HepG2 (cell line): ENCODE measurements around the gene PEAK3. TPM values are rescaled to one million over a fixed set of nuclear protein-coding genes. Genes with fewer than 3 reads are reported as not detected.

Experiments
- ATAC-seq: fragments of 200-7000 bp; cut with Tn5 transposase; 3 replicates; pipeline ENCODE4 v1.9.1; 2020; ENCODE audit warnings: mild to moderate bottlenecking, moderate library complexity
- BruUV-seq: library from RNA; stranded (reverse); fragments of 400-500 nt; replicated peaks from 2 replicates; lab custom pipeline; 2021; lab: Mats Ljungman, UMichigan
- CTCF ChIA-PET: fragments of 300-600 bp; formaldehyde crosslinking; extraction: SDS; loops from one replicate; lab custom pipeline; 2021; ENCODE audit warnings: low total read pairs, inconsistent platforms, low intra/inter-chr PET ratio; lab: Yijun Ruan, JAX
- POLR2A ChIA-PET: fragments of 350-600 bp; sonication (Branson Sonifier 250); formaldehyde crosslinking; loops from one replicate; lab custom pipeline; 2020; ENCODE audit warnings: antibody characterized with exemption, inconsistent platforms; lab: Yijun Ruan, JAX
- DNase-seq: peaks from one replicate; pipeline ENCODE4 v3.0.0-alpha.2; 2015; ENCODE audit warnings: low spot score
- FAIRE-seq: peaks from 3 replicates; lab custom pipeline; 2011; peaks lifted over from hg19 to GRCh38; lab: Jason Lieb, UNC
- H2AFZ ChIP-seq: one replicate; pipeline ENCODE4 v1.6.1; 2011; ENCODE audit warnings: low read length, inconsistent platforms
- H3K27ac ChIP-seq: fragments of 300-600 bp; 3 replicates; pipeline ENCODE4 v1.8.0; 2011; ENCODE audit warnings: mixed run types, mild to moderate bottlenecking, mixed read lengths, low read length, inconsistent platforms; ENCODE audit not compliant: insufficient read depth; ENCODE audit errors: extremely low read length
- H3K27me3 ChIP-seq, 2 experiments: fragments of 200-600 bp in 1 of 2; 2 replicates in 1 of 2; 3 replicates in 1 of 2; pipeline versions ENCODE4 v1.6.0 to v1.8.0; 2011; ENCODE audit warnings: low read length in 2 of 2, mild to moderate bottlenecking in 2 of 2, moderate library complexity in 2 of 2, inconsistent platforms in 1 of 2; ENCODE audit not compliant: insufficient read depth in 2 of 2, control insufficient read depth in 1 of 2
- H3K36me3 ChIP-seq, 2 experiments: fragments of 200-600 bp in 1 of 2; replicated peaks in 1 of 2; 2 replicates in 1 of 2; 3 replicates in 1 of 2; pipeline versions ENCODE4 v1.5.1 to v1.8.0; 2011; ENCODE audit warnings: low read length in 2 of 2, inconsistent platforms in 1 of 2; ENCODE audit not compliant: insufficient read depth in 2 of 2, control insufficient read depth in 1 of 2
- H3K4me1 ChIP-seq: 2 replicates; pipeline ENCODE4 v1.5.1; 2012; ENCODE audit warnings: low read length, inconsistent platforms; ENCODE audit not compliant: insufficient read depth
- H3K4me2 ChIP-seq: 2 replicates; pipeline ENCODE4 v1.6.0; 2011; ENCODE audit warnings: low read depth, low read length, inconsistent platforms
- H3K4me3 ChIP-seq, 3 experiments: fragments of 200-600 bp in 1 of 3; sonication (generic), shearing (Covaris generic) in 1 of 3; replicated peaks in 1 of 3; 2 replicates each; pipeline ENCODE4 v1.5.1; 2011 to 2016; ENCODE audit warnings: low read length in 3 of 3, inconsistent platforms in 2 of 3, low read depth in 2 of 3, mild to moderate bottlenecking in 2 of 3, control low read depth in 1 of 3, mixed read lengths in 1 of 3; ENCODE audit not compliant: insufficient read depth in 1 of 3
- H3K79me2 ChIP-seq: one replicate; pipeline ENCODE4 v1.6.1; 2011; ENCODE audit warnings: low read length, inconsistent platforms; ENCODE audit not compliant: insufficient read depth
- H3K9ac ChIP-seq: 2 replicates; pipeline ENCODE4 v1.6.0; 2011; ENCODE audit warnings: mild to moderate bottlenecking, low read depth, low read length, inconsistent platforms; ENCODE audit not compliant: insufficient read depth
- H3K9me3 ChIP-seq: 2 replicates; pipeline ENCODE4 v1.5.1; 2012; ENCODE audit warnings: mild to moderate bottlenecking, low read length
- H4K20me1 ChIP-seq: 2 replicates; pipeline ENCODE4 v1.6.0; 2011; ENCODE audit warnings: inconsistent platforms, mild to moderate bottlenecking, low read length, moderate library complexity; ENCODE audit not compliant: insufficient read depth
- EZH2 ChIP-seq: conservative IDR thresholded peaks from 2 replicates; pipeline ENCODE4 v1.6.1; 2012; ENCODE audit warnings: mild to moderate bottlenecking, low read depth, low read length, moderate library complexity
- HMG20B ChIP-seq: conservative IDR thresholded peaks from 2 replicates; pipeline ENCODE4 v1.6.1; 2016; ENCODE audit warnings: missing genetic modification reagents, missing compliant biosample characterization
- NFIB ChIP-seq: sonication (generic); formaldehyde crosslinking; IDR thresholded peaks from 2 replicates; pipeline ENCODE4 v1.9.0; 2021; ENCODE audit warnings: missing genetic modification reagents, mild to moderate bottlenecking, borderline replicate concordance
- ZNF121 ChIP-seq: sonication (generic); formaldehyde crosslinking; IDR thresholded peaks from 2 replicates; pipeline ENCODE4 v1.5.0; 2020; ENCODE audit warnings: mild to moderate bottlenecking, missing genetic modification reagents
- ZNF205 ChIP-seq: IDR thresholded peaks from 2 replicates; pipeline ENCODE4 v1.6.1; 2018; ENCODE audit warnings: missing biosample characterization, missing genetic modification reagents
- ZNF572 ChIP-seq: sonication (generic); formaldehyde crosslinking; IDR thresholded peaks from 2 replicates; pipeline ENCODE4 v1.5.1; 2020; ENCODE audit warnings: mild to moderate bottlenecking, missing genetic modification reagents
- WGBS: methylation state at CpG from one replicate; pipeline ENCODE4 v1.1.6; 2017; ENCODE audit warnings: low lambda C conversion rate; 5-methylcytosine and 5-hydroxymethylcytosine counted together
- in situ Hi-C: cut with HindIII; loops from 2 replicates; pipeline ENCODE4 v1.10.0; 2017; ENCODE audit warnings: low pct_unique_long_range_greater_than_20kb; ENCODE audit not compliant: extremely low pct_ligation_motif_present
- intact Hi-C: fragments of 100-400 bp; cut with micrococcal nuclease; formaldehyde crosslinking; loops from one replicate; pipeline ENCODE4 v1.10.0; 2022; ENCODE audit not compliant: unreplicated experiment
- polyA plus RNA-seq, 8 experiments: library from polyadenylated mRNA; depleted of rRNA in 3 of 8; stranded (reverse) in 7 of 8; unstranded in 1 of 8; fragments of >200 nt; fragmentation: Illumina TruSeq in 4 of 8; extraction: Trizol in 4 of 8; gene quantifications; 2 replicates each; pipeline versions ENCODE4 v1.2.1 to v1.2.3, GENCODE V29; 2011 to 2016; ENCODE audit warnings: low read depth in 4 of 8, missing spikeins in 1 of 8, mixed read lengths in 1 of 8; ENCODE audit not compliant: insufficient read depth in 1 of 8
- total RNA-seq, 5 experiments: library from RNA; depleted of rRNA; stranded (reverse); fragments of >200 nt; fragmentation: Illumina TruSeq; extraction: Trizol; gene quantifications; 2 replicates each; pipeline ENCODE4 v1.2.3, GENCODE V29; 2016; ENCODE audit warnings: low read depth in 1 of 5
- TF ChIP-seq, protein P1 (sequence below): sonication (generic); formaldehyde crosslinking; IDR thresholded peaks from 2 replicates; pipeline ENCODE4 v1.4.0; 2020; ENCODE audit warnings: missing genetic modification reagents, borderline replicate concordance

Gene PEAK3
- total and polyA plus RNA-seq, 2 of the 13 experiments (the other 11 are each of a cell fraction or from before 2014, with no cell fraction given): not detected

- H3K4me2 ChIP-seq: no peak overlapping the region
- no peaks in the 10 kb centered on the region for H3K9me3 ChIP-seq
- H3K9ac ChIP-seq: no peak overlapping the region
- BruUV-seq: no TSS peak
- peaks cover 8 to 64% of the 10 kb centered on the region in 2 experiments for H3K27me3 ChIP-seq
- ChIA-PET POLR2A (no interaction called here), CTCF (no interaction called here)
- DNase-seq: no peak
- H3K4me1 ChIP-seq: peaks cover 32% of the 10 kb centered on the region
- no peak overlapping the region for H3K27ac ChIP-seq
- H3K36me3 ChIP-seq: no peaks in the 10 kb centered on the region
- H4K20me1 ChIP-seq: no peaks in the 10 kb centered on the region
- TF ChIP-seq EZH2 (0 out of 2 replicates have a peak, but pooled peaks have one; percentile 28), NFIB (CRISPR knock-in tag) (no peak), ZNF572 (no peak), HMG20B (CRISPR knock-in tag) (no peak), ZNF121 (CRISPR knock-in tag) (no peak), ZNF205 (no peak)
- TF ChIP-seq, protein P1, sequence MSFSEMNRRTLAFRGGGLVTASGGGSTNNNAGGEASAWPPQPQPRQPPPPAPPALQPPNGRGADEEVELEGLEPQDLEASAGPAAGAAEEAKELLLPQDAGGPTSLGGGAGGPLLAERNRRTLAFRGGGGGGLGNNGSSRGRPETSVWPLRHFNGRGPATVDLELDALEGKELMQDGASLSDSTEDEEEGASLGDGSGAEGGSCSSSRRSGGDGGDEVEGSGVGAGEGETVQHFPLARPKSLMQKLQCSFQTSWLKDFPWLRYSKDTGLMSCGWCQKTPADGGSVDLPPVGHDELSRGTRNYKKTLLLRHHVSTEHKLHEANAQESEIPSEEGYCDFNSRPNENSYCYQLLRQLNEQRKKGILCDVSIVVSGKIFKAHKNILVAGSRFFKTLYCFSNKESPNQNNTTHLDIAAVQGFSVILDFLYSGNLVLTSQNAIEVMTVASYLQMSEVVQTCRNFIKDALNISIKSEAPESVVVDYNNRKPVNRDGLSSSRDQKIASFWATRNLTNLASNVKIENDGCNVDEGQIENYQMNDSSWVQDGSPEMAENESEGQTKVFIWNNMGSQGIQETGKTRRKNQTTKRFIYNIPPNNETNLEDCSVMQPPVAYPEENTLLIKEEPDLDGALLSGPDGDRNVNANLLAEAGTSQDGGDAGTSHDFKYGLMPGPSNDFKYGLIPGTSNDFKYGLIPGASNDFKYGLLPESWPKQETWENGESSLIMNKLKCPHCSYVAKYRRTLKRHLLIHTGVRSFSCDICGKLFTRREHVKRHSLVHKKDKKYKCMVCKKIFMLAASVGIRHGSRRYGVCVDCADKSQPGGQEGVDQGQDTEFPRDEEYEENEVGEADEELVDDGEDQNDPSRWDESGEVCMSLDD (CRISPR knock-in tag): no peak
- H3K79me2 ChIP-seq: no peaks in the 10 kb centered on the region
- no peak overlapping the region for H2AFZ ChIP-seq
- no peak for FAIRE-seq
- in situ Hi-C loops: no loop called here
- intact Hi-C loops: no loop called here
- no peak overlapping the region for H3K4me3 ChIP-seq
- no peak for ATAC-seq
- 54% methylated on average over 12 of the region's 17 CpGs for WGBS
These were observed 25.0 kb upstream of the PEAK3 start for GRCh38 chr19:2306971-2307370.
